NCI-H1436 treated with DMSO at 0.1 percent for 48 hours (cell line): ENCODE results near the gene LIPK.
"Not testable (repeated sequence)": the region's sequence is repeated elsewhere in the genome, so short reads cannot be mapped to it uniquely, and the experiment has no call there.

Experiments used
- DNase-seq: peaks from one replicate; lab custom pipeline; 2025; lab: John Stamatoyannopoulos, UW

Gene LIPK

GRCh38 chr10:88721392-88721791, 15.3 kb downstream of the LIPK start:
- DNase-seq: no peak

- no peak for DNase-seq
Measured at GRCh38 chr10:88725798-88726197, 19.7 kb downstream of the LIPK start.

GRCh38 chr10:88728107-88728763, 22.2 kb downstream of the LIPK start:
- DNase-seq: no peak

- DNase-seq: no peak
Measured at GRCh38 chr10:88730864-88731263, 24.8 kb downstream of the LIPK start.

- peak; percentile 20 for DNase-seq
Measured at GRCh38 chr10:88731296-88731695, 25.2 kb downstream of the LIPK start.

GRCh38 chr10:88733215-88733614, 27.2 kb downstream of the LIPK start:
- no peak for DNase-seq

GRCh38 chr10:88735661-88736060, 29.6 kb downstream of the LIPK start:
- no peak for DNase-seq

GRCh38 chr10:88741921-88742320, 35.9 kb downstream of the LIPK start:
- DNase-seq: not testable (repeated sequence)

GRCh38 chr10:88742448-88742847, 36.4 kb downstream of the LIPK start:
- no peak for DNase-seq

GRCh38 chr10:88744002-88744401, 38.0 kb downstream of the LIPK start:
- no peak for DNase-seq

- no peak for DNase-seq
Measured at GRCh38 chr10:88745633-88746032, 39.6 kb downstream of the LIPK start.

- no peak for DNase-seq
Measured at GRCh38 chr10:88754287-88754686, 48.2 kb downstream of the LIPK start.

GRCh38 chr10:88755753-88756152, 49.7 kb downstream of the LIPK start:
- no peak for DNase-seq

GRCh38 chr10:88756660-88757059, 50.6 kb downstream of the LIPK start:
- no peak for DNase-seq

GRCh38 chr10:88759366-88760101, 53.5 kb downstream of the LIPK start, which contains the start of gene LIPN:
TSS of gene LIPN (plus strand) at chr10:88760020. CDS start at chr10:88761406, 1,386 bp downstream.
- no peak for DNase-seq

- DNase-seq: no peak
Measured at GRCh38 chr10:88762906-88763305, 56.9 kb downstream of the LIPK start.

GRCh38 chr10:88763441-88763840, 57.4 kb downstream of the LIPK start:
- no peak for DNase-seq

GRCh38 chr10:88764110-88764509, 58.1 kb downstream of the LIPK start:
- DNase-seq: no peak

GRCh38 chr10:88765816-88766215, 59.8 kb downstream of the LIPK start:
- no peak for DNase-seq

- DNase-seq: no peak
Measured at GRCh38 chr10:88769384-88769783, 63.3 kb downstream of the LIPK start.

GRCh38 chr10:88781206-88781605, 75.2 kb downstream of the LIPK start:
- no peak for DNase-seq

GRCh38 chr10:88782222-88782621, 76.2 kb downstream of the LIPK start:
- no peak for DNase-seq

- no peak for DNase-seq
Measured at GRCh38 chr10:88783724-88784123, 77.7 kb downstream of the LIPK start.
